HG03135 (cell line): ENCODE measurements around the gene TPRG1.

ENCODE experiments used
- ATAC-seq: cut with Tn5 transposase; IDR thresholded peaks from one replicate; pipeline ENCODE4 v1.9.1; 2021; ENCODE audit warnings: mild to moderate bottlenecking, moderate library complexity; ENCODE audit not compliant: unreplicated experiment

TPRG1 gene

GRCh38 chr3:189276444-189277219 is 104.9 kb downstream of the TPRG1 start:
- no peak for ATAC-seq

- no peak for ATAC-seq
These were observed 105.9 kb downstream of the TPRG1 start for GRCh38 chr3:189277711-189278110.

GRCh38 chr3:189278221-189278620 is 106.5 kb downstream of the TPRG1 start:
- no peak for ATAC-seq

GRCh38 chr3:189282189-189282588 is 110.4 kb downstream of the TPRG1 start:
- no peak for ATAC-seq

GRCh38 chr3:189282741-189283140 is 111.0 kb downstream of the TPRG1 start:
- ATAC-seq, result no peak

GRCh38 chr3:189286188-189286587 is 114.4 kb downstream of the TPRG1 start:
- no peak for ATAC-seq

GRCh38 chr3:189286916-189287315 is 115.1 kb downstream of the TPRG1 start:
- no peak for ATAC-seq

GRCh38 chr3:189288348-189289235 is 116.8 kb downstream of the TPRG1 start:
- peak; percentile 90 for ATAC-seq

GRCh38 chr3:189289251-189289650 is 117.5 kb downstream of the TPRG1 start:
- ATAC-seq, result no peak

GRCh38 chr3:189292667-189293484 is 121.1 kb downstream of the TPRG1 start:
- no peak for ATAC-seq

GRCh38 chr3:189294649-189295048 is 122.9 kb downstream of the TPRG1 start:
- ATAC-seq, result no peak

GRCh38 chr3:189295089-189295488 is 123.3 kb downstream of the TPRG1 start:
- ATAC-seq, result no peak

GRCh38 chr3:189297932-189298331 is 126.2 kb downstream of the TPRG1 start:
- no peak for ATAC-seq

GRCh38 chr3:189298469-189299375 is 127.0 kb downstream of the TPRG1 start:
- ATAC-seq, result no peak

GRCh38 chr3:189300345-189300744 is 128.6 kb downstream of the TPRG1 start:
- ATAC-seq, result no peak

- no peak for ATAC-seq
These were observed 129.7 kb downstream of the TPRG1 start for GRCh38 chr3:189301479-189301878.

- ATAC-seq, result no peak
These were observed 131.8 kb downstream of the TPRG1 start for GRCh38 chr3:189303584-189303983.

- no peak for ATAC-seq
These were observed 132.9 kb downstream of the TPRG1 start for GRCh38 chr3:189304465-189305351.

- peak; percentile 58 for ATAC-seq
These were observed 133.6 kb downstream of the TPRG1 start for GRCh38 chr3:189305412-189305811.
